Measurements from ENCODE around the gene LMAN2.

The LMAN2 gene

GRCh38 chr5:177300236-177300880 lies 51.1 kb downstream of the LMAN2 start (continued):
- no peak for TF ChIP-seq PBX3 (CRISPR knock-in tag; IDR thresholded peaks at IDR 0.05)
- no peak for TF ChIP-seq ZNF214 (tag by site-specific recombination; IDR thresholded peaks at IDR 0.05; ENCODE audit: borderline replicate concordance)
- no peak for TF ChIP-seq ZNF26 (tag by site-specific recombination; IDR thresholded peaks at IDR 0.05)
- no peak for TF ChIP-seq ZNF501 (tag by site-specific recombination; IDR thresholded peaks at IDR 0.05)
- TF ChIP-seq ZNF266 (tag by site-specific recombination; IDR thresholded peaks at IDR 0.05; ENCODE audit: low read depth), result no peak
- no peak for TF ChIP-seq PRDM1 (tag by site-specific recombination; IDR thresholded peaks at IDR 0.05)
- no peak for TF ChIP-seq ZBTB10 (tag by site-specific recombination; IDR thresholded peaks at IDR 0.05)
- 0 out of 2 replicates have a peak, but pooled peaks have one; percentile 26 for TF ChIP-seq ZNF341 (tag by site-specific recombination; IDR thresholded peaks at IDR 0.05; ENCODE audit: low read depth)
- TF ChIP-seq ZNF423 (tag by site-specific recombination; IDR thresholded peaks at IDR 0.05), result no peak
- TF ChIP-seq ZNF184 (tag by site-specific recombination; IDR thresholded peaks at IDR 0.05), result no peak
- TF ChIP-seq ZNF488 (tag by site-specific recombination; IDR thresholded peaks at IDR 0.05), result no peak
- TF ChIP-seq PATZ1 (tag by site-specific recombination; IDR thresholded peaks at IDR 0.05), result peak; percentile 87

- ChIA-PET CTCF (interaction anchor here (0.7 to 3.4 kb wide), 7 partner anchors 10 to 510 kb away, joined by 3 to 15 read pairs (median 3); no protein-coding TSS in a partner anchor), POLR2A (interaction anchor here (0.6 kb wide), 1 partner anchor 148 kb away, joined by 3 read pairs; no protein-coding TSS in a partner anchor)
- no peak overlapping the region for H3K27ac ChIP-seq (ENCODE audit: extremely low read depth, low read depth, low read length)
These were observed 51.8 kb downstream of the LMAN2 start for GRCh38 chr5:177299697-177300096.

More at GRCh38 chr5:177299697-177300096, 51.8 kb downstream of the LMAN2 start:
- H3K9me3 ChIP-seq (ENCODE audit: control insufficient read depth, insufficient read depth, low read depth, low read length), result no peaks in the 10 kb centered on the region
- peaks cover 6% of the 10 kb centered on the region for H3K4me1 ChIP-seq (ENCODE audit: control insufficient read depth, insufficient read depth, low read length)
- TF ChIP-seq ZNF2 (tag by site-specific recombination; IDR thresholded peaks at IDR 0.05) (no peak), ZNF324 (tag by site-specific recombination; IDR thresholded peaks at IDR 0.05) (no peak), ZSCAN30 (tag by site-specific recombination; IDR thresholded peaks at IDR 0.05) (no peak), ZNF24 (tag by site-specific recombination; IDR thresholded peaks at IDR 0.05) (no peak), FEZF1 (tag by site-specific recombination; IDR thresholded peaks at IDR 0.05) (no peak), ZNF585B (tag by site-specific recombination; IDR thresholded peaks at IDR 0.05) (no peak)
- H3K4me3 ChIP-seq (ENCODE audit: low read depth, low read length), result no peak overlapping the region
- peaks cover 0 to 68% of the 10 kb centered on the region in 2 experiments; a peak in 1 of 3 replicates for H3K36me3 ChIP-seq (ENCODE audit: control insufficient read depth in 2 of 2, insufficient read depth in 1 of 2, low read length in 2 of 2)
